Keratinocyte (primary cell): Measurements from ENCODE around the gene MPND. TPM values are rescaled to one million over a fixed set of nuclear protein-coding genes. Genes with fewer than 3 reads are reported as not detected.

Source experiments
- DNase-seq: peaks from one replicate; pipeline ENCODE4 v3.0.0-alpha.2; 2011; ENCODE audit warnings: low read depth, missing footprints, low spot score
- FAIRE-seq: peaks from 2 replicates; lab custom pipeline; 2011; peaks lifted over from hg19 to GRCh38; lab: Jason Lieb, UNC
- H2AFZ ChIP-seq: 2 replicates; pipeline ENCODE4 v1.6.0; 2012; ENCODE audit warnings: low read length, control low read depth, inconsistent platforms; ENCODE audit not compliant: control insufficient read depth
- H3K27ac ChIP-seq: 2 replicates; pipeline ENCODE4 v1.5.1; 2011; ENCODE audit warnings: low read length; ENCODE audit not compliant: control insufficient read depth, insufficient read depth
- H3K27me3 ChIP-seq: 3 replicates; pipeline ENCODE4 v1.6.0; 2011; ENCODE audit warnings: low read length; ENCODE audit not compliant: control insufficient read depth, insufficient read depth; ENCODE audit errors: extremely low read depth
- H3K36me3 ChIP-seq, 2 experiments: 2 replicates in 1 of 2; 3 replicates in 1 of 2; pipeline ENCODE4 v1.5.1; 2011; ENCODE audit warnings: low read length in 2 of 2, mild to moderate bottlenecking in 1 of 2; ENCODE audit not compliant: control insufficient read depth in 2 of 2, insufficient read depth in 2 of 2; ENCODE audit errors: extremely low read depth in 1 of 2
- H3K4me1 ChIP-seq: 3 replicates; pipeline ENCODE4 v1.5.1; 2011; ENCODE audit warnings: low read length; ENCODE audit not compliant: control insufficient read depth, insufficient read depth; ENCODE audit errors: extremely low read depth
- H3K4me2 ChIP-seq: 3 replicates; pipeline ENCODE4 v1.6.0; 2011; ENCODE audit warnings: low read depth, low read length; ENCODE audit not compliant: control insufficient read depth, insufficient read depth; ENCODE audit errors: extremely low read depth
- H3K4me3 ChIP-seq, 3 experiments: fragments of 200-600 bp in 1 of 3; sonication (generic) in 1 of 3; 2 replicates in 2 of 3; 3 replicates in 1 of 3; pipeline ENCODE4 v1.5.1; 2011 to 2016; ENCODE audit warnings: low read length in 3 of 3, mild to moderate bottlenecking in 3 of 3, control low read depth in 2 of 3, inconsistent platforms in 1 of 3, low read depth in 1 of 3, mixed read lengths in 1 of 3, mixed run types in 1 of 3, moderate library complexity in 1 of 3; ENCODE audit not compliant: control insufficient read depth in 2 of 3, insufficient read depth in 2 of 3; ENCODE audit errors: extremely low read depth in 1 of 3
- H3K79me2 ChIP-seq: 2 replicates; pipeline ENCODE4 v1.6.0; 2012; ENCODE audit warnings: low read length; ENCODE audit not compliant: control insufficient read depth, insufficient read depth
- H3K9ac ChIP-seq: 3 replicates; pipeline ENCODE4 v1.6.0; 2011; ENCODE audit warnings: low read length; ENCODE audit not compliant: control insufficient read depth, insufficient read depth; ENCODE audit errors: extremely low read depth
- H3K9me1 ChIP-seq: 3 replicates; pipeline ENCODE4 v1.6.0; 2011; ENCODE audit warnings: low read length; ENCODE audit not compliant: control insufficient read depth, insufficient read depth; ENCODE audit errors: extremely low read depth
- H3K9me3 ChIP-seq: 2 replicates; pipeline ENCODE4 v1.5.1; 2012; ENCODE audit warnings: low read depth, low read length; ENCODE audit not compliant: control insufficient read depth
- H4K20me1 ChIP-seq: 3 replicates; pipeline ENCODE4 v1.6.0; 2011; ENCODE audit warnings: low read length; ENCODE audit not compliant: control insufficient read depth, insufficient read depth; ENCODE audit errors: extremely low read depth
- CTCF ChIP-seq, 3 experiments: IDR thresholded peaks in 1 of 3; conservative IDR thresholded peaks in 1 of 3; optimal IDR thresholded peaks in 1 of 3; 2 replicates in 2 of 3; 3 replicates in 1 of 3; pipeline versions ENCODE3 to v1.5.1; 2011; ENCODE audit warnings: low read length in 3 of 3, mild to moderate bottlenecking in 3 of 3, moderate library complexity in 2 of 3, control low read depth in 1 of 3, inconsistent platforms in 1 of 3; ENCODE audit not compliant: insufficient read depth in 2 of 3; ENCODE audit errors: extremely low read depth in 1 of 3
- EZH2 ChIP-seq: IDR thresholded peaks from one replicate; pipeline ENCODE4 v1.6.1; 2012; ENCODE audit warnings: inconsistent platforms, mild to moderate bottlenecking, low read length, moderate library complexity
- dilution Hi-C: fragments of 300-500 bp; cut with MboI; formaldehyde crosslinking; loops from one replicate; pipeline ENCODE4 v1.7.0; 2020; ENCODE audit warnings: low sequenced_read_pairs; ENCODE audit not compliant: extremely low pct_ligation_motif_present
- polyA plus RNA-seq, 5 experiments: library from polyadenylated mRNA; depleted of rRNA in 3 of 5; stranded (reverse) in 3 of 5; stranded (forward) in 1 of 5; unstranded in 1 of 5; fragments of >200 nt; gene quantifications; 1 replicate in 1 of 5; 2 replicates in 3 of 5; 3 replicates in 1 of 5; pipeline versions ENCODE4 v1.2.1 to v1.2.3, GENCODE V29; 2011 to 2012; ENCODE audit warnings: missing spikeins in 2 of 5, low read depth in 1 of 5, low replicate concordance in 1 of 5

Gene MPND
- polyA plus RNA-seq, 1 donor (not counting 4 experiments of a cell fraction or from before 2014, with no cell fraction given), result 4.2 TPM

- FAIRE-seq (no peak), DNase-seq (no peak)
- H3K9me1 ChIP-seq, result no peaks in the 10 kb centered on the region
- dilution Hi-C loops, result no loop called here
- no peak overlapping the region for H3K27ac ChIP-seq
- H3K79me2 ChIP-seq, result peaks cover 22% of the 10 kb centered on the region
- no peak overlapping the region for H3K4me2 ChIP-seq
- no peak for TF ChIP-seq CTCF (optimal IDR thresholded peaks at IDR 0.05 in 1 of 3, IDR thresholded peaks at IDR 0.05 in 1 of 3, conservative IDR thresholded peaks at IDR 0.05 in 1 of 3; ENCODE audit: extremely low read depth in 1 of 3, insufficient read depth in 2 of 3, low read length in 3 of 3)
- TF ChIP-seq EZH2, result no peak
- H3K27me3 ChIP-seq, result no peaks in the 10 kb centered on the region
- H2AFZ ChIP-seq, result no peak overlapping the region
- H3K4me1 ChIP-seq, result peaks cover 22% of the 10 kb centered on the region
- no peak overlapping the region for H3K4me3 ChIP-seq
- peaks cover 24 to 41% of the 10 kb centered on the region in 2 experiments for H3K36me3 ChIP-seq
- H4K20me1 ChIP-seq, result no peaks in the 10 kb centered on the region
- H3K9me3 ChIP-seq, result no peaks in the 10 kb centered on the region
- H3K9ac ChIP-seq, result no peak overlapping the region
These were observed 22.0 kb downstream of the MPND start for GRCh38 chr19:4365341-4365740.

- Histone ChIP-seq H4K20me1 (no peaks in the 10 kb centered on the region), H3K36me3 (peaks cover 28 to 37% of the 10 kb centered on the region in 2 experiments), H3K9ac (no peak overlapping the region), H3K4me2 (no peak overlapping the region), H3K9me1 (no peaks in the 10 kb centered on the region), H3K27me3 (no peaks in the 10 kb centered on the region), H2AFZ (no peak overlapping the region), H3K27ac (no peak overlapping the region), H3K79me2 (peaks cover 29% of the 10 kb centered on the region), H3K9me3 (no peaks in the 10 kb centered on the region), H3K4me3 (no peak overlapping the region), H3K4me1 (peaks cover 24% of the 10 kb centered on the region)
- dilution Hi-C loops, result no loop called here
- DNase-seq (no peak), FAIRE-seq (no peak)
- TF ChIP-seq EZH2 (no peak), CTCF (optimal IDR thresholded peaks at IDR 0.05 in 1 of 3, IDR thresholded peaks at IDR 0.05 in 1 of 3, conservative IDR thresholded peaks at IDR 0.05 in 1 of 3; ENCODE audit: extremely low read depth in 1 of 3, insufficient read depth in 2 of 3, low read length in 3 of 3) (no peak)
These were observed 22.7 kb downstream of the MPND start for GRCh38 chr19:4365791-4366665.
